Omental fat pad (tissue), 4 donors: ENCODE measurements around the gene PACSIN1. TPM values are rescaled to one million over a fixed set of nuclear protein-coding genes. Genes with fewer than 3 reads are reported as not detected.

Experiments
- ATAC-seq: fragments of 150-250 bp; one replicate; pipeline ENCODE4 v1.9.1; 2016; ENCODE audit warnings: mild to moderate bottlenecking, moderate library complexity; ENCODE audit not compliant: low FRiP score
- DNase-seq: peaks from one replicate; pipeline ENCODE4 v3.0.0-alpha.2; 2019; ENCODE audit warnings: low spot score
- CTCF ChIP-seq, 3 donors: fragments of 450-650 bp; IDR thresholded peaks; one replicate each; pipeline ENCODE4 v1.5.1; 2016 to 2017; ENCODE audit warnings: antibody characterized with exemption in 3 of 3, mild to moderate bottlenecking in 3 of 3, moderate library complexity in 2 of 3
- total RNA-seq, 4 donors: library from RNA; depleted of rRNA; stranded (reverse); fragments of >200 nt; gene quantifications; one replicate each; pipeline ENCODE4 v1.1.0, GENCODE V29; 2016

Gene PACSIN1
- total RNA-seq, 4 donors from 2014 or later: not detected

- no peak for TF ChIP-seq CTCF (IDR thresholded peaks at IDR 0.05)
- no peak for ATAC-seq
- no peak for DNase-seq
Measured at GRCh38 chr6:34546551-34547321, 80.9 kb downstream of the PACSIN1 start.

DNA sequence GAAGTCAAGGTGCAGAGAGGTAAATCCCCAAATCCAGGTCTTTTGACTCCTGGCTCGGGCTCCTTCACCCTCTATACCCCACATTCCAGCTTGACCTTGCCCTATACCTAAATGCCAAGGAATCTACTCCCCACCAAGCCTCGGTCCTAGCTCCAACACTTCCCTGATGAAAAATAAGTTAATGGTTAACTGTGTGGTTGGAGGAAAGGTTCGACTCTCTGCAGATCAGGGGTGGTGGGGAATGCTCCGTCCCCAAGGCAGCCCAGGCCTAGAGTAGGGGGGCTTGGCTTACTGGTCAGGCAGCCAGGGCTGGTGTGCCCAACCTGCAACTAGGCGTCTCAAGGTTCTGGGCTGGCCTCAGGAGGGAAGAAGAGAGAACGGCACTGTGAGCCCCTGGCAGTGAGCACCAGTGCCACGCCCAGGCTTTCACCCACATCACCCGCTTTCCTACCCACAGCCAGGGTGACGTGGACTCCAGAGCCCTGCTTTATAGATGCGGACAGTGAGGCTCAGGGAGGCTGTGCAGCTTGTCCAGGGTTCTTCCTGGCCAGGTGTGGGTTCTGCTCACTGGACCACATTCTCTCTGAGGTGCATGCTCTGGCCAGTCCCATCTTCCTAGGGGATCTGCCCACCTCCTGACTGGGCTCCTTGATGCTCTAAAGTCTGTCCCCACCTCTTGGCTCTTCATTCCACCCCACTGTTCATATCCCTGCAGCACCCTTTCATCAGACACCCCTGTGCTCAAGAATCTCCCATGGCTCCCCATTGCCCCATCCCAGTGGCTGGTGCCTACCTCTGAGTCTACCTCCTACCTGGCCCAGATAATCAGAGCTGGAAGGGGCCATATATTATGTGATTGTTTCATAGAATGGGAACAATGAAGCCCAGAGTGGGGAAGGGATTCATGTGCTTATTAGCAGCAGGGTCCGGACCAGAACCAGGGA lies 82.1 kb downstream of the PACSIN1 start:
- no peak for TF ChIP-seq CTCF (IDR thresholded peaks at IDR 0.05)
- ATAC-seq (no peak), DNase-seq (no peak)

GRCh38 chr6:34549026-34549803 lies 83.3 kb downstream of the PACSIN1 start:
- no peak for DNase-seq
- no peak for ATAC-seq
- no peak for TF ChIP-seq CTCF (IDR thresholded peaks at IDR 0.05)

DNA sequence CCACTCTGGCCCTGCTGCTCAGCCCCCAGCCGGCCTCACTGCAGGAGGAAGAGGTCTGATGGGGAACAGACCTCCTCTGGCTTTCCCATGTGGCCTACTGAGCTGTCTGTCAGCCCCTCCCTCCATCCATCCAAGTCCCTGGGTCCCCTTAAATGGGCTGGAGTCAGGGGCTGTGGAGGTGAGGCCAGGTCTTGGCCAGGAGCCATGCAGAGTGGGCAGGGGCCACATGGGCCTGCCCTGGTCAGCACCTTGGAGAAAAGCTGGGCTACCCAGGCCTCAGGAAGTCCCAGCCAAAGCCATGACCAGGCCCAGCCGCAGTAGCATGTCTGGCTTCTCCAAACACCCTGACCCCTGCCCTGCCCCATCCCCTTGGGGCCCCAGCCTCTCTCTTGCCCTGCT lies 83.9 kb downstream of the PACSIN1 start:
- ATAC-seq: no peak
- DNase-seq: no peak

DNA sequence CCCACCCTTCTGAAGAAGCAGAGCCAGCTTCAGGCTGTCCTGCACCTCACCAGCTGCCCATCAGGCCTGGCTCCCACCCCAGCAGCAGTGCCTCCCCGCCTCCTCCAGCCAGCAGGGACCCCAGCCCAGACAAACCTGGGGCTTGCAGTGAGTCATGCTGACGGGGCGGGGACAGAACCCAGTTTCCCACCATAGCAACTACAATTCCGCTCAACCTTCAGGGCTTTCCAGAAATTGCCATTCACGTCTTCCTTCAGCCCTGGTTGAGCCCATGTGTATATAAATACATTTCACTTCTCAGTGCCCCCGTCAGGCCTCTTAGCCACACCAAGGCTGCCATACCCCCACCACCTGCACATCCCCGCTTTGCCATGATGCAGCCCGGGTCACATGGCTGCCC lies 85.8 kb downstream of the PACSIN1 start:
- TF ChIP-seq CTCF (IDR thresholded peaks at IDR 0.05): no peak
- ATAC-seq (no peak), DNase-seq (no peak)

More for the DNA sequence above, 83.9 kb downstream of the PACSIN1 start:
- no peak for TF ChIP-seq CTCF (IDR thresholded peaks at IDR 0.05)

- no peak for TF ChIP-seq CTCF (IDR thresholded peaks at IDR 0.05)
- ATAC-seq (no peak), DNase-seq (no peak)
Measured at GRCh38 chr6:34552620-34553019, 86.7 kb downstream of the PACSIN1 start.
